ENCODE results near the gene FUBP3. TPM values are rescaled to one million over a fixed set of nuclear protein-coding genes. Genes with fewer than 3 reads are reported as not detected.

FUBP3 gene
- total RNA-seq, 4 donors from 2014 or later = 10.4 to 75.1 (median 13.0) TPM

DNA sequence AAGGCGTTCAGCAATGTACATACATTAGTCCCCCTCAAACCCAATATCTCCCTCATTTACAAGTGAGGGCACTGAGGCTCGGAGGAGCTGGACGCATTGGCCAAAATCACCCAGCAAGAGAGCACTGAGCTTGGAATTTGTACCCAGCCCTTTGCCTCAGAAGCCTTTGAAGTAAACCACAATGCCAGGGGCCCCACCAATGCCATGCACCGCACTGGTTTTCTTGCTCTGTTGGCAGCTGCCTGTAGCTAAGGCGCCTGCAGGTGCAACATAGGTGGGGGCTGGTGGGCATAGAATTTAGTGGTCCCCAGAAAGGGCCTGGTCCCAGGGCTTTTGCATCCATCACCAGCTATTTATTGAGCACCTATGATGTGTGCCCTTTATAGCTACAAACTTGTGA is 37.3 kb upstream of the FUBP3 start:
- no peak for TF ChIP-seq POLR2A (IDR thresholded peaks at IDR 0.05)
- TF ChIP-seq, protein P1, sequence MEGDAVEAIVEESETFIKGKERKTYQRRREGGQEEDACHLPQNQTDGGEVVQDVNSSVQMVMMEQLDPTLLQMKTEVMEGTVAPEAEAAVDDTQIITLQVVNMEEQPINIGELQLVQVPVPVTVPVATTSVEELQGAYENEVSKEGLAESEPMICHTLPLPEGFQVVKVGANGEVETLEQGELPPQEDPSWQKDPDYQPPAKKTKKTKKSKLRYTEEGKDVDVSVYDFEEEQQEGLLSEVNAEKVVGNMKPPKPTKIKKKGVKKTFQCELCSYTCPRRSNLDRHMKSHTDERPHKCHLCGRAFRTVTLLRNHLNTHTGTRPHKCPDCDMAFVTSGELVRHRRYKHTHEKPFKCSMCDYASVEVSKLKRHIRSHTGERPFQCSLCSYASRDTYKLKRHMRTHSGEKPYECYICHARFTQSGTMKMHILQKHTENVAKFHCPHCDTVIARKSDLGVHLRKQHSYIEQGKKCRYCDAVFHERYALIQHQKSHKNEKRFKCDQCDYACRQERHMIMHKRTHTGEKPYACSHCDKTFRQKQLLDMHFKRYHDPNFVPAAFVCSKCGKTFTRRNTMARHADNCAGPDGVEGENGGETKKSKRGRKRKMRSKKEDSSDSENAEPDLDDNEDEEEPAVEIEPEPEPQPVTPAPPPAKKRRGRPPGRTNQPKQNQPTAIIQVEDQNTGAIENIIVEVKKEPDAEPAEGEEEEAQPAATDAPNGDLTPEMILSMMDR (IDR thresholded peaks at IDR 0.05 in 4 of 5, conservative IDR thresholded peaks at IDR 0.05 in 1 of 5) = no peak
- H3K4me3 ChIP-seq = no peak overlapping the region
- in situ Hi-C loops (cut with MboI; ENCODE audit: low sequenced_read_pairs in 4 of 4) (no loop called here), intact Hi-C loops (cut with DNase I; ENCODE audit: low total_unique reads) (no loop called here)
- H3K36me3 ChIP-seq = no peaks in the 10 kb centered on the region
- H3K4me1 ChIP-seq = no peaks in the 10 kb centered on the region
- H3K9me3 ChIP-seq = no peaks in the 10 kb centered on the region
- ATAC-seq = no peak
- DNase-seq = no peak
- H3K27ac ChIP-seq = no peak overlapping the region
- H3K27me3 ChIP-seq = peaks cover 22 to 42% (median 29%) of the 10 kb centered on the region in 3 donors

DNA sequence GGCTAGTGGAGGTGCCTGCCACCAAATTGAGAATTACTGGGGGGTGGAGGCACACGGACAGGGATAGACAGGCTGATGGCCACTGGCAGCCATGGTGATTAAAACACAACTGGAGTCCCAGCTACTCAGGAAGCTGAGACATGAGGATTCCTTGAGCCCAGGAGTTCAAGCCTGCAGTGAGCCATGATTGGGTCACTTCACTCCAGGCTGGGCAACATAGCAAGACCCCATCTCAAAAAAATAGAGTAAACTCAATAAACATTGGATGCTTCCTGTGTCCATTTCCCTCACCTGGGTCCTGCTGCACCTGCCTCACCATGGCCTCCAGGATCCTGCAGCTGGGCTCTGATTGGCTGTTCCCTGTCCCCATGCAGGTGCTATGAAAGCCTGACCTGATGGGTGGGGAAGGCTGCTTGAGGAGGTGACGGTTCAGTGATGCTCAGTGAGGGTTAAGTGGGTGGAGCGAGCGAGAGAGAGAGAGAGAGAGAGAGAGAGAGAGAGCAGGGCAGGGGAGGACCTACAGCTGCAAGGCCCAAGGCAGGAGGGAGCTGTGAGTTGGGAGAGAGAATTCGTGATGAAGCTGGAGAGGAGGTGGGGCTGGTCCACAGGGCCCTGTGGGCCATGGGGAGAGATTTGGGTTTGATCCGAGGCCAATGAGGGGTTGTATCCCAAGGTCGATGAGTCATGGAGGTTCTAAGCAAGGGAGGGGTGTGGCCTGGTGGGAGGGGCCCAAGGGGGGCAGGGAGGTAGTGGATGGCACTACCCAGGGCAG is 36.7 kb upstream of the FUBP3 start:
- ATAC-seq = no peak
- in situ Hi-C loops (cut with MboI; ENCODE audit: low sequenced_read_pairs in 4 of 4) = no loop called here

DNA sequence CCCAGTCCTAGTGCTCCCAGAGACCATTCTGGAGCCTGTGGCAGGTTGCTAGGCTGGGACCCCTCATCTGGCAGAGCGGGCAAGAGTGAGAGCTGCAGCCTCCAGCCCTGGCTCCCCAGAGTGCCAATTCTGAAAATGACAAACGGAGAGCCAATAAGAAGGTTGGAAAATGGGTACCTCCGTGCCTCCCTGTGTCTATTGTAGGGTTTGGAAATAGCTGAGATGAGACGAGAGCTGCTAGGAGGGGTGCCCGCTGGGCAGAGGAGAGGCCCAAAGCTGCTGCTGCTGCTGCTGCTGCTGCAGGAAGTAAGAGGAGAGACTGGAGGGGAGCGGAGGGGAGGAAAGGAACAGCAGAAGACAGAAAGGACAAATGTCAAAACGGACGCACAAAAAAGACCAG is 36.0 kb upstream of the FUBP3 start:
- DNase-seq (no peak), ATAC-seq (no peak)
- Histone ChIP-seq H3K4me1 (no peaks in the 10 kb centered on the region), H3K4me3 (no peak overlapping the region), H3K9me3 (no peaks in the 10 kb centered on the region), H3K27me3 (peaks cover 9 to 32% (median 15%) of the 10 kb centered on the region in 3 donors), H3K27ac (no peak overlapping the region), H3K36me3 (no peaks in the 10 kb centered on the region)
- intact Hi-C loops (cut with DNase I; ENCODE audit: low total_unique reads) = no loop called here
- in situ Hi-C loops (cut with MboI; ENCODE audit: low sequenced_read_pairs in 4 of 4) = no loop called here
- TF ChIP-seq POLR2A (IDR thresholded peaks at IDR 0.05) = no peak
- TF ChIP-seq, protein P1 (IDR thresholded peaks at IDR 0.05 in 4 of 5, conservative IDR thresholded peaks at IDR 0.05 in 1 of 5) = no peak

More for the DNA sequence above, 36.7 kb upstream of the FUBP3 start:
- no peak overlapping the region for H3K4me3 ChIP-seq
- H3K27ac ChIP-seq = no peak overlapping the region
- H3K4me1 ChIP-seq = no peaks in the 10 kb centered on the region
- TF ChIP-seq POLR2A (IDR thresholded peaks at IDR 0.05) = no peak
- TF ChIP-seq, protein P1 (IDR thresholded peaks at IDR 0.05 in 4 of 5, conservative IDR thresholded peaks at IDR 0.05 in 1 of 5) = no peak
- intact Hi-C loops (cut with DNase I; ENCODE audit: low total_unique reads) = no loop called here
- no peaks in the 10 kb centered on the region for H3K9me3 ChIP-seq
- DNase-seq = no peak
- no peaks in the 10 kb centered on the region for H3K36me3 ChIP-seq
- H3K27me3 ChIP-seq = peaks cover 16 to 36% (median 23%) of the 10 kb centered on the region in 3 donors

DNA sequence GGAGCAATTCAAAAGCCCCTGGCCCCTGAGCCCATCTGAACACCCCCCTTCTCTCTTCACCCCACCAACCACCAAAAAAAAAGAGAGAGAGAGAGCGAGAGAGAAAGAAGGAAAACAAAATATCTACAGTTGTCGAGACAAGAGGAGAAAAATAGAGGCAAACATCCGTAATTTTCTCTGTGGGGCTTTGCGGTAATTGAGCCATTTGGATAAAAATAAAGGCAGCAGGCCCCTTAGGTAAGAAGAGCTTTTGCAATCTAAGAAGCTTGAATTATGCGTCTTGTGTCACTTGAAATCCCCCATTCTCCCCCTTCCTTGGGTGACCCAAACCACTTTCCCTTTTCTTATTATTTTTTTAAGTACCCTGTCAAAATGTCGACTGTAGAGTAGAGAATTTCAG is 35.5 kb upstream of the FUBP3 start:
- Histone ChIP-seq H3K4me1 (no peaks in the 10 kb centered on the region), H3K36me3 (no peaks in the 10 kb centered on the region), H3K27ac (no peak overlapping the region), H3K9me3 (no peaks in the 10 kb centered on the region), H3K27me3 (peaks cover 8 to 27% (median 10%) of the 10 kb centered on the region in 3 donors), H3K4me3 (no peak overlapping the region)
- no peak for TF ChIP-seq POLR2A (IDR thresholded peaks at IDR 0.05)
- TF ChIP-seq, protein P1 (IDR thresholded peaks at IDR 0.05 in 4 of 5, conservative IDR thresholded peaks at IDR 0.05 in 1 of 5) = no peak
- no peak for ATAC-seq
- in situ Hi-C loops (cut with MboI; ENCODE audit: low sequenced_read_pairs in 4 of 4) (no loop called here), intact Hi-C loops (cut with DNase I; ENCODE audit: low total_unique reads) (no loop called here)
- DNase-seq = no peak

Data from gastrocnemius medialis (tissue), 4 donors.